K562 (cell line): ENCODE data around the gene NRTN. TPM values are rescaled to one million over a fixed set of nuclear protein-coding genes. Genes with fewer than 3 reads are reported as not detected.

Experiments
- ATF1 ChIP-seq, 2 experiments: fragments of 450-650 bp in 1 of 2; IDR thresholded peaks; 2 replicates each; pipeline ENCODE4 v1.6.1; 2016; ENCODE audit warnings: missing compliant biosample characterization in 1 of 2, missing genetic modification characterization in 1 of 2
- ETV6 ChIP-seq, 3 experiments: fragments of 150-350 bp in 1 of 3; sonication (generic) in 1 of 3; formaldehyde crosslinking in 1 of 3; IDR thresholded peaks; 2 replicates each; pipeline versions ENCODE4 v1.6.1 to v1.8.0; 2014 to 2022; ENCODE audit warnings: borderline replicate concordance in 2 of 3, low read depth in 2 of 3, antibody characterized with exemption in 1 of 3, low read length in 1 of 3, mild to moderate bottlenecking in 1 of 3, missing genetic modification reagents in 1 of 3
- FIP1L1 ChIP-seq: fragments of 200-400 bp; formaldehyde crosslinking; IDR thresholded peaks from 2 replicates; pipeline ENCODE4 v1.6.1; 2018; ENCODE audit warnings: mild to moderate bottlenecking, low read depth, low read length; ENCODE audit not compliant: poor library complexity, severe bottlenecking
- FOXP1 ChIP-seq: sonication (generic); formaldehyde crosslinking; IDR thresholded peaks from 2 replicates; pipeline ENCODE4 v1.8.0; 2022; ENCODE audit warnings: mild to moderate bottlenecking, missing genetic modification reagents
- GTF2A2 ChIP-seq: IDR thresholded peaks from 2 replicates; pipeline ENCODE4 v1.6.1; 2016; ENCODE audit warnings: mild to moderate bottlenecking, missing genetic modification characterization, missing compliant biosample characterization
- HCFC1 ChIP-seq: IDR thresholded peaks from 2 replicates; pipeline ENCODE4 v1.6.1; 2012; ENCODE audit warnings: low read depth, low read length, improper control_type of control experiment
- HOXB6 ChIP-seq: fragments of 250-450 bp; sonication (Bioruptor Pico); IDR thresholded peaks from 2 replicates; pipeline ENCODE4 v1.5.1; 2022; ENCODE audit warnings: mild to moderate bottlenecking, borderline replicate concordance
- MTF1 ChIP-seq: fragments of 250-450 bp; sonication (Bioruptor Pico); IDR thresholded peaks from 2 replicates; pipeline ENCODE4 v1.9.0; 2021; ENCODE audit warnings: moderate library complexity, mild to moderate bottlenecking, inconsistent platforms, borderline replicate concordance
- PYGO2 ChIP-seq: fragments of 450-650 bp; IDR thresholded peaks from 2 replicates; pipeline ENCODE4 v1.6.1; 2016; ENCODE audit warnings: mild to moderate bottlenecking, missing genetic modification characterization, moderate library complexity, missing compliant biosample characterization
- SMARCE1 ChIP-seq: fragments of 450-650 bp; IDR thresholded peaks from 2 replicates; pipeline ENCODE4 v1.7.1; 2016; ENCODE audit warnings: mild to moderate bottlenecking
- SRF ChIP-seq, 2 experiments: fragments of 250-450, 450-650 bp in 1 of 2; sonication (Bioruptor Pico) in 1 of 2; sonication (generic) in 1 of 2; formaldehyde crosslinking; IDR thresholded peaks; 2 replicates each; pipeline versions ENCODE4 v1.5.0 to v1.5.1; 2020 to 2022; ENCODE audit warnings: mild to moderate bottlenecking in 1 of 2, missing genetic modification reagents in 1 of 2
- ZNF586 ChIP-seq: fragments of 450-650 bp; formaldehyde crosslinking; conservative IDR thresholded peaks from 2 replicates; pipeline ENCODE4 v1.4.0; 2020; ENCODE audit warnings: mild to moderate bottlenecking, moderate library complexity
- ZNF695 ChIP-seq: fragments of 450-650 bp; formaldehyde crosslinking; IDR thresholded peaks from 2 replicates; pipeline ENCODE4 v1.4.0; 2020; ENCODE audit warnings: mild to moderate bottlenecking, moderate library complexity
- ZSCAN32 ChIP-seq: fragments of 450-650 bp; formaldehyde crosslinking; IDR thresholded peaks from 2 replicates; pipeline ENCODE4 v1.4.0; 2020; ENCODE audit warnings: mild to moderate bottlenecking, moderate library complexity
- polyA plus RNA-seq, 8 experiments: library from polyadenylated mRNA; depleted of rRNA in 4 of 8; stranded (reverse) in 5 of 8; unstranded in 3 of 8; fragments of >200 nt; fragmentation: Nextera tagmentation in 2 of 8; fragmentation: Illumina TruSeq in 1 of 8; extraction: Ambion mirVana in 2 of 8; extraction: Trizol in 1 of 8; gene quantifications; 2 replicates each; pipeline versions ENCODE4 v1.2.1 to v1.2.3, GENCODE V29; 2011 to 2014; ENCODE audit warnings: inconsistent platforms in 1 of 8, missing spikeins in 1 of 8
- total RNA-seq, 7 experiments: library from RNA; depleted of rRNA in 6 of 7; stranded (reverse); fragments of >200 nt in 6 of 7; fragmentation: Illumina TruSeq in 2 of 7; extraction: Trizol in 2 of 7; gene quantifications; 2 replicates each; pipeline versions ENCODE4 v1.2.1 to v1.2.3, GENCODE V29; 2011 to 2021; ENCODE audit warnings: low replicate concordance in 1 of 7
- TF ChIP-seq, protein P1 (sequence below): fragments of 450-650 bp; IDR thresholded peaks from 2 replicates; pipeline ENCODE4 v1.6.1; 2017; ENCODE audit warnings: antibody characterized with exemption, mild to moderate bottlenecking
- TF ChIP-seq, protein P2 (sequence below): sonication (generic); formaldehyde crosslinking; IDR thresholded peaks from 2 replicates; pipeline ENCODE4 v1.8.0; 2022; ENCODE audit warnings: missing genetic modification reagents, mild to moderate bottlenecking, borderline replicate concordance
- TF ChIP-seq, protein P3 (sequence below), 2 experiments: fragments of 450-650 bp; IDR thresholded peaks; 2 replicates each; pipeline ENCODE4 v1.6.1; 2016

The NRTN gene
- total and polyA plus RNA-seq, 9 of the 15 experiments (the other 6 are each of a cell fraction or from before 2014, with no cell fraction given) = 0.62 to 8.1 (median 1.6) TPM; not detected in 2

DNA sequence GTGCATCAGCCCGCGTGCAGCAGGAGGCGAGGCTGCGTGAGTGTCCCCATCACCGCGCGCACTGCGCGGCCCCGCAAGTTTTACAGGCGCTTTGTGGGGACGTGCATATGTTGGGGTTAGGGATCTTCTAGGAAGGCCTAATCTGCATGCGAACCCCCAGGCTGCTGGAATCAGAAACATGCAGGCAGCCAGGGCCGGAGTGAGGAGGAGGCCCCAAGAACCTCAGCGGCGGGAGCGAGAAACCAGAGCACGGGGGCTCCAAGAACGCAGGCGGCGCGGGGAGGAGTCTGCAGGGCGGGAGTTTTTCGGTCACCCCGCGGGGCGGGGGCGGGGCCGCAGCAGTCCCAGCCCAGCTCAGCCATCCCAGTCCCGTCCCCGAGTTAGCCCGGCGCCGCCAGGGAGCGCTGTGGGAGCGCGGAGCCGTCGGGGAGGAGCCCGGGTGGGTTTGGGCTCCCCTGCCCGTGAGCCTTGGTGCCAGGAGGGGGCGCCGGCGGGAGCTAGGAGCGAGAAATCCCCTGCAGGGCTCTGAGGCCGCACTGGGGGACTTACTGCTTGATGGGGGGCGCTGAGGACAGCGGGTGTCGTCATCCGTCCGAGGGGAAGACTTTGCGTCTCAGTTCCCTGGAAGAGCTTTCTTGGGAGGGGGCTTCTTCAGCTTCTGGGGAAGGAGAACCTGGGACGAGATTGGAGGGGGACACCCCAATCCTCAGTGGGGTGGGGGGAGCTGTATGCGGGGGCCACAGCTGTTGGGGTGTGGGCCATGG is 933 bp upstream of the NRTN start (continued):
- TF ChIP-seq FIP1L1 (peak; percentile 57), MTF1 (CRISPR knock-in tag) (no peak), ZSCAN32 (CRISPR knock-in tag) (no peak), ETV6 (IDR thresholded peaks at IDR 0.05; ENCODE audit: borderline replicate concordance in 1 of 2, low read depth in 2 of 2, low read length in 1 of 2) (no peak), ETV6 (CRISPR knock-in tag; IDR thresholded peaks at IDR 0.05; ENCODE audit: borderline replicate concordance) (peak; percentile 99; the same call in 1 of the 2 replicates), FOXP1 (peak; percentile 99), HOXB6 (no peak), HCFC1 (peak; percentile 33; the same call in 1 of the 2 replicates), ZNF695 (no peak), SMARCE1 (no peak), GTF2A2 (tag) (no peak), ZNF586 (CRISPR knock-in tag) (no peak), SRF (CRISPR knock-in tag; IDR thresholded peaks at IDR 0.05) (peak in 1 of 2 experiments; percentile 73; a peak in 1 of 4 replicates), ATF1 (CRISPR knock-in tag; IDR thresholded peaks at IDR 0.05) (no peak), ATF1 (tag; IDR thresholded peaks at IDR 0.05) (peak; percentile 58), PYGO2 (tag) (no peak)
- TF ChIP-seq, protein P1, sequence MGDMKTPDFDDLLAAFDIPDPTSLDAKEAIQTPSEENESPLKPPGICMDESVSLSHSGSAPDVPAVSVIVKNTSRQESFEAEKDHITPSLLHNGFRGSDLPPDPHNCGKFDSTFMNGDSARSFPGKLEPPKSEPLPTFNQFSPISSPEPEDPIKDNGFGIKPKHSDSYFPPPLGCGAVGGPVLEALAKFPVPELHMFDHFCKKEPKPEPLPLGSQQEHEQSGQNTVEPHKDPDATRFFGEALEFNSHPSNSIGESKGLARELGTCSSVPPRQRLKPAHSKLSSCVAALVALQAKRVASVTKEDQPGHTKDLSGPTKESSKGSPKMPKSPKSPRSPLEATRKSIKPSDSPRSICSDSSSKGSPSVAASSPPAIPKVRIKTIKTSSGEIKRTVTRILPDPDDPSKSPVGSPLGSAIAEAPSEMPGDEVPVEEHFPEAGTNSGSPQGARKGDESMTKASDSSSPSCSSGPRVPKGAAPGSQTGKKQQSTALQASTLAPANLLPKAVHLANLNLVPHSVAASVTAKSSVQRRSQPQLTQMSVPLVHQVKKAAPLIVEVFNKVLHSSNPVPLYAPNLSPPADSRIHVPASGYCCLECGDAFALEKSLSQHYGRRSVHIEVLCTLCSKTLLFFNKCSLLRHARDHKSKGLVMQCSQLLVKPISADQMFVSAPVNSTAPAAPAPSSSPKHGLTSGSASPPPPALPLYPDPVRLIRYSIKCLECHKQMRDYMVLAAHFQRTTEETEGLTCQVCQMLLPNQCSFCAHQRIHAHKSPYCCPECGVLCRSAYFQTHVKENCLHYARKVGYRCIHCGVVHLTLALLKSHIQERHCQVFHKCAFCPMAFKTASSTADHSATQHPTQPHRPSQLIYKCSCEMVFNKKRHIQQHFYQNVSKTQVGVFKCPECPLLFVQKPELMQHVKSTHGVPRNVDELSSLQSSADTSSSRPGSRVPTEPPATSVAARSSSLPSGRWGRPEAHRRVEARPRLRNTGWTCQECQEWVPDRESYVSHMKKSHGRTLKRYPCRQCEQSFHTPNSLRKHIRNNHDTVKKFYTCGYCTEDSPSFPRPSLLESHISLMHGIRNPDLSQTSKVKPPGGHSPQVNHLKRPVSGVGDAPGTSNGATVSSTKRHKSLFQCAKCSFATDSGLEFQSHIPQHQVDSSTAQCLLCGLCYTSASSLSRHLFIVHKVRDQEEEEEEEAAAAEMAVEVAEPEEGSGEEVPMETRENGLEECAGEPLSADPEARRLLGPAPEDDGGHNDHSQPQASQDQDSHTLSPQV = peak; percentile 92
- TF ChIP-seq, protein P2, sequence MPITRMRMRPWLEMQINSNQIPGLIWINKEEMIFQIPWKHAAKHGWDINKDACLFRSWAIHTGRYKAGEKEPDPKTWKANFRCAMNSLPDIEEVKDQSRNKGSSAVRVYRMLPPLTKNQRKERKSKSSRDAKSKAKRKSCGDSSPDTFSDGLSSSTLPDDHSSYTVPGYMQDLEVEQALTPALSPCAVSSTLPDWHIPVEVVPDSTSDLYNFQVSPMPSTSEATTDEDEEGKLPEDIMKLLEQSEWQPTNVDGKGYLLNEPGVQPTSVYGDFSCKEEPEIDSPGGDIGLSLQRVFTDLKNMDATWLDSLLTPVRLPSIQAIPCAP (CRISPR knock-in tag) = peak; percentile 92; the same call in 1 of the 2 replicates
- TF ChIP-seq, protein P3, sequence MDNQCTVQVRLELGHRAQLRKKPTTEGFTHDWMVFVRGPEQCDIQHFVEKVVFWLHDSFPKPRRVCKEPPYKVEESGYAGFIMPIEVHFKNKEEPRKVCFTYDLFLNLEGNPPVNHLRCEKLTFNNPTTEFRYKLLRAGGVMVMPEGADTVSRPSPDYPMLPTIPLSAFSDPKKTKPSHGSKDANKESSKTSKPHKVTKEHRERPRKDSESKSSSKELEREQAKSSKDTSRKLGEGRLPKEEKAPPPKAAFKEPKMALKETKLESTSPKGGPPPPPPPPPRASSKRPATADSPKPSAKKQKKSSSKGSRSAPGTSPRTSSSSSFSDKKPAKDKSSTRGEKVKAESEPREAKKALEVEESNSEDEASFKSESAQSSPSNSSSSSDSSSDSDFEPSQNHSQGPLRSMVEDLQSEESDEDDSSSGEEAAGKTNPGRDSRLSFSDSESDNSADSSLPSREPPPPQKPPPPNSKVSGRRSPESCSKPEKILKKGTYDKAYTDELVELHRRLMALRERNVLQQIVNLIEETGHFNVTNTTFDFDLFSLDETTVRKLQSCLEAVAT (IDR thresholded peaks at IDR 0.05) = 0 out of 4 replicates have a peak, but pooled peaks of 1 of the 2 experiments have one; percentile 69
